HG02970 (cell line): ENCODE data around the gene EVA1A.

Source experiments
- ATAC-seq: cut with Tn5 transposase; IDR thresholded peaks from one replicate; pipeline ENCODE4 v1.9.1; 2021; ENCODE audit warnings: mild to moderate bottlenecking, moderate library complexity, moderate number of reproducible peaks; ENCODE audit not compliant: unreplicated experiment, low FRiP score

Gene EVA1A

GRCh38 chr2:75545922-75546321 lies 14.8 kb downstream of the EVA1A start:
- ATAC-seq: no peak

- ATAC-seq: no peak
These were observed 15.4 kb downstream of the EVA1A start for GRCh38 chr2:75545387-75545786.

- ATAC-seq: no peak
These were observed 17.3 kb downstream of the EVA1A start for GRCh38 chr2:75543446-75543845.

GRCh38 chr2:75541430-75541829 lies 19.3 kb downstream of the EVA1A start:
- no peak for ATAC-seq

- no peak for ATAC-seq
These were observed 19.7 kb downstream of the EVA1A start for GRCh38 chr2:75540994-75541393.

- no peak for ATAC-seq
These were observed 20.6 kb downstream of the EVA1A start for GRCh38 chr2:75539955-75540716.

- ATAC-seq: no peak
These were observed 21.9 kb downstream of the EVA1A start for GRCh38 chr2:75538521-75539490.

- no peak for ATAC-seq
These were observed 23.1 kb downstream of the EVA1A start for GRCh38 chr2:75537658-75538057.

- ATAC-seq: no peak
These were observed 27.6 kb downstream of the EVA1A start for GRCh38 chr2:75533135-75533534.

- no peak for ATAC-seq
These were observed 28.3 kb downstream of the EVA1A start for GRCh38 chr2:75532488-75532887.

- ATAC-seq: no peak
These were observed 32.3 kb downstream of the EVA1A start for GRCh38 chr2:75528221-75528977.

GRCh38 chr2:75527676-75528075 lies 33.1 kb downstream of the EVA1A start:
- ATAC-seq: no peak

- ATAC-seq: no peak
These were observed 33.9 kb downstream of the EVA1A start for GRCh38 chr2:75526842-75527241.

GRCh38 chr2:75525434-75526310 lies 35.1 kb downstream of the EVA1A start:
- no peak for ATAC-seq

GRCh38 chr2:75524276-75524911 lies 36.3 kb downstream of the EVA1A start:
- ATAC-seq: no peak

- no peak for ATAC-seq
These were observed 37.1 kb downstream of the EVA1A start for GRCh38 chr2:75523313-75524275.

- ATAC-seq: no peak
These were observed 38.0 kb downstream of the EVA1A start for GRCh38 chr2:75522543-75523312.
